Measurements from ENCODE around the gene RAP1GAP. TPM values are rescaled to one million over a fixed set of nuclear protein-coding genes. Genes with fewer than 3 reads are reported as not detected.

RAP1GAP gene
- total RNA-seq, 4 donors from 2014 or later: 1.9 to 6.8 (median 5.0) TPM

GRCh38 chr1:21671915-21672314, 2.8 kb upstream of the RAP1GAP start:
- Histone ChIP-seq H3K9me3 (no peaks in the 10 kb centered on the region), H3K27me3 (peaks cover 8 to 43% (median 12%) of the 10 kb centered on the region in 4 donors), H3K27ac (no peak overlapping the region), H3K4me3 (no peak overlapping the region), H3K36me3 (peaks cover 0 to under 1% (median 0%) of the 10 kb centered on the region in 3 donors), H3K4me1 (peaks cover 21 to 65% (median 32%) of the 10 kb centered on the region in 3 donors)
- intact Hi-C loops (cut with DNase I): no loop called here
- 17 to 92% methylated on average over 1 to 2 of the region's 6 CpGs for WGBS, 2 donors
- TF ChIP-seq CTCF (IDR thresholded peaks at IDR 0.05) (no peak), POLR2A (IDR thresholded peaks at IDR 0.05) (no peak)
- DNase-seq: no peak

GRCh38 chr1:21670956-21671902, 2.1 kb upstream of the RAP1GAP start:
- no peak overlapping the region for H3K27ac ChIP-seq
- H3K9me3 ChIP-seq: no peaks in the 10 kb centered on the region
- no peak for DNase-seq
- intact Hi-C loops (cut with DNase I): no loop called here
- H3K4me3 ChIP-seq: no peak overlapping the region
- no peak for TF ChIP-seq CTCF (IDR thresholded peaks at IDR 0.05)
- no peak for TF ChIP-seq POLR2A (IDR thresholded peaks at IDR 0.05)
- H3K36me3 ChIP-seq: no peaks in the 10 kb centered on the region
- peaks cover 21 to 69% (median 32%) of the 10 kb centered on the region in 3 donors for H3K4me1 ChIP-seq
- WGBS, 2 donors: 67 to 71% methylated on average over 8 to 11 of the region's 11 CpGs
- peaks cover 8 to 50% (median 12%) of the 10 kb centered on the region in 4 donors for H3K27me3 ChIP-seq

DNA sequence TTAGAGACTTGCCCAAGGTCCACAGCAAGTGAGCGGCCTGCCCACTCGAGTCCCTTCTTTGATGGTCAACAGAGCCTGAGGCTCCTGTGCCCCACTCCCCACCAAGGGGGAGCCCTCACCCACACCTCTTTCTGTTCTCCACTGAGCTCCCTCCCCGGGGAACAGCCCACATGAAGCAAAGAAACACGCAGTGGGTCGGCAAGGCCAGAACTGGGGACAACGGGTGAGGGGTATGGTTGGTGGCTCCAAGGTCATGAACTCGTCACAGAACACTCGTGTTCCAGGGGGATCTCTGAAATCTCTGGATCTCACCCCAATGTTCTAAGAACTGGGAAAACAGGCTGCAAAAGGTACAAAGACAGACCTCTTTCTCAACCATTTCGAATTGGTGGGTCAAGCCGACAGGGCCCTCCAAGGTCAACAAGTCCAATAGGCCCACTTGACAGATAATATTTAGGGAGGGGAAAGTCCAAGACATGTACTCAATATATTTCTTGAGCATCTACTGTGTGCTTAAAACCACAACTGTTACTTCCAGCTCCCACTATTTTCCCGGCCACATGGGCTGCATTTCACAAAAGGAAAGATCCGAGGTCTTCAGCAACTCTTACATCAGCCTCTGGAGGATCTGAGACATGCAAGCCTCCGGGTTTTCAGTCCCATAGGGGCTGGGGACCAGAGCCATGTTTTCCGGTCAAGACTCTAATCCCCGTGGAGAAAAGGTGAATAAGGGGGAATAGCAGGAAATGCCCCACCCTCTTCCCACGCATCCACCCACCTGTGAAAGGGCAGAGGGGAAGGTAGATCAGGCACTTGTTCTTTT, 1.1 kb upstream of the RAP1GAP start:
- no peak overlapping the region for H3K27ac ChIP-seq
- intact Hi-C loops (cut with DNase I): no loop called here
- no peaks in the 10 kb centered on the region for H3K36me3 ChIP-seq
- peak overlapping the region in 3 of 4 donors; percentile 33 to 65 (median 42) for H3K4me3 ChIP-seq
- H3K9me3 ChIP-seq: no peaks in the 10 kb centered on the region
- peaks cover 8 to 60% (median 12%) of the 10 kb centered on the region in 4 donors for H3K27me3 ChIP-seq
- WGBS, 2 donors: 43 to 50% methylated on average over 6 to 16 of the region's 16 CpGs
- TF ChIP-seq CTCF (IDR thresholded peaks at IDR 0.05): no peak
- no peak for TF ChIP-seq POLR2A (IDR thresholded peaks at IDR 0.05)
- peaks cover 24 to 70% (median 32%) of the 10 kb centered on the region in 3 donors for H3K4me1 ChIP-seq
- DNase-seq: no peak

DNA sequence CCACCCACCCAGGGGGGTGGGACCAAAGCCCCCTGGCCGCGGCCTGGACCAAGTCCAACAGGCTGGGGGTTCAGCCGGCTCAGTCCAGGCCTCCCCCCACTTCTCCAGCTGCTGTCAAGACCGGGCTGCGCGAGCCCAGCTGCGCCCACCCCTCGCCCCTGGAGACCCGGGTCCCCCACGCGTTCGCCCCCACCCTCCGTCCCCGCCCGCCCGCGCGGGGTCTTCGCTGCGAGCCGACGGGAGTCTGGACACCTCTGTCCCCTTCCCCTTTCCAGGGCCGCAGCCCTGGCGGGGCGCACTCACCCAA, 253 bp downstream of the RAP1GAP start:
- H3K4me3 ChIP-seq: peak overlapping the region; percentile 17 to 65 (median 38)
- TF ChIP-seq CTCF (IDR thresholded peaks at IDR 0.05): no peak
- no peak for TF ChIP-seq POLR2A (IDR thresholded peaks at IDR 0.05)
- no peak for DNase-seq
- H3K9me3 ChIP-seq: no peaks in the 10 kb centered on the region
- intact Hi-C loops (cut with DNase I): no loop called here
- no peak overlapping the region for H3K27ac ChIP-seq
- H3K36me3 ChIP-seq: no peaks in the 10 kb centered on the region
- peaks cover 24 to 68% (median 32%) of the 10 kb centered on the region in 3 donors for H3K4me1 ChIP-seq
- 0% methylated on average over 9 of the region's 25 CpGs; no CpG with 5 or more reads in 1 of the 2 donors for WGBS, 2 donors
- peaks cover 8 to 72% (median 12%) of the 10 kb centered on the region in 4 donors for H3K27me3 ChIP-seq
